Left lung (tissue), 10 donors: ENCODE measurements around the gene PRLR. TPM values are rescaled to one million over a fixed set of nuclear protein-coding genes. Genes with fewer than 3 reads are reported as not detected.
"Not testable (repeated sequence)": the region's sequence is repeated elsewhere in the genome, so short reads cannot be mapped to it uniquely, and the experiment has no call there.

ENCODE experiments used
- ATAC-seq: fragments of 200-7000 bp; cut with Tn5 transposase; one replicate; pipeline ENCODE4 v1.9.1; 2020; ENCODE audit warnings: moderate library complexity
- DNase-seq, 4 donors: peaks; one replicate each; pipeline ENCODE4 v3.0.0-alpha.2; 2013 to 2020
- H3K27ac ChIP-seq, 2 donors: fragments of 200-600 bp; sonication (generic) in 1 of 2; one replicate each; pipeline versions ENCODE4 v1.5.0 to v1.8.0; 2020 to 2021
- H3K27me3 ChIP-seq, 2 donors: fragments of 200-600 bp; sonication (generic) in 1 of 2; one replicate each; pipeline versions ENCODE4 v1.5.0 to v1.8.0; 2020 to 2021
- H3K36me3 ChIP-seq, 2 donors: fragments of 200-600 bp; sonication (generic) in 1 of 2; one replicate each; pipeline versions ENCODE4 v1.5.0 to v1.8.0; 2020 to 2021
- H3K4me1 ChIP-seq, 2 donors: fragments of 200-600 bp; one replicate each; pipeline ENCODE4 v1.8.0; 2021
- H3K4me3 ChIP-seq, 2 donors: fragments of 200-600 bp; sonication (generic) in 1 of 2; one replicate each; pipeline versions ENCODE4 v1.5.0 to v1.8.0; 2020 to 2021; ENCODE audit warnings: mild to moderate bottlenecking in 1 of 2
- H3K9me3 ChIP-seq, 2 donors: fragments of 200-600 bp; sonication (generic) in 1 of 2; one replicate each; pipeline versions ENCODE4 v1.5.0 to v1.8.0; 2020 to 2021
- intact Hi-C, 2 donors: fragments of 100-400 bp; cut with DNase I; formaldehyde crosslinking; loops; one replicate each; pipeline versions ENCODE4 v1.11.2 to v1.14.2; 2022
- polyA plus RNA-seq, 6 donors: library from polyadenylated mRNA; unstranded; fragments of 120-200 nt; gene quantifications; one replicate each; pipeline ENCODE4 v1.2.1, GENCODE V29; 2013; ENCODE audit not compliant: insufficient read length in 6 of 6
- total RNA-seq, 2 donors: library from RNA; stranded (reverse); fragmentation: NEBNext Ultra II Directional; extraction: Animal tissue kit (Norgen Biotek cat#: 25700); gene quantifications; one replicate each; pipeline ENCODE4 v1.2.1, GENCODE V29; 2021
- TF ChIP-seq, protein P1 (sequence below), 2 donors: fragments of 200-600 bp; sonication (generic) in 1 of 2; IDR thresholded peaks; one replicate each; pipeline versions ENCODE4 v1.5.0 to v1.8.0; 2021; ENCODE audit warnings: antibody characterized with exemption in 2 of 2
- donor health status: DM: no; HTN: yes; CAD: no.
- donor health status: DM: no; HTN: no; CAD: no.

The PRLR gene
- total and polyA plus RNA-seq, 8 donors, result 0.84 to 4.1 (median 2.5) TPM

DNA sequence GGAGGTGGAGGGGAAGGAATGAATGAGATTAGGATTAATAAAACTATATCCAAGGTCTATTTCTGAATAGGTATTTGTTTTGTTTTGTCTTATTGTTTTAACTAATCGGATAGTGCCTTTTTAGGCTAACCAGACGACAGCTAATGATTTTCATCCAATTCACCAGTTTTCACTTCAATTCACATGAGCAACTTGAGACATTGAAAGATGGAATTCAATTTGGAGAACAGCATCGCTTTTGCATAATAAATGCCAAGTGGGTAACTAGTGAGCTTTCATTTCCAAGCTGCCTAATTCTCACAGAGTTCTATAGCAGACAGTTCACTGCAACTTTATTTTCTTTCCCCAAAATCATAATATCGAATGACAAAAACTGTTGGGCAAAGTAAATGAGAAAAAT lies 187.5 kb downstream of the PRLR start:
- ATAC-seq, result no peak
- no peaks in the 10 kb centered on the region for H3K4me1 ChIP-seq
- DNase-seq, result no peak
- H3K36me3 ChIP-seq, result no peaks in the 10 kb centered on the region
- intact Hi-C loops, result no loop called here
- H3K9me3 ChIP-seq, result no peaks in the 10 kb centered on the region
- H3K4me3 ChIP-seq, result no peak overlapping the region
- H3K27ac ChIP-seq, result no peak overlapping the region
- H3K27me3 ChIP-seq, result peaks cover 0 to 5% of the 10 kb centered on the region in 2 donors
- TF ChIP-seq, protein P1, sequence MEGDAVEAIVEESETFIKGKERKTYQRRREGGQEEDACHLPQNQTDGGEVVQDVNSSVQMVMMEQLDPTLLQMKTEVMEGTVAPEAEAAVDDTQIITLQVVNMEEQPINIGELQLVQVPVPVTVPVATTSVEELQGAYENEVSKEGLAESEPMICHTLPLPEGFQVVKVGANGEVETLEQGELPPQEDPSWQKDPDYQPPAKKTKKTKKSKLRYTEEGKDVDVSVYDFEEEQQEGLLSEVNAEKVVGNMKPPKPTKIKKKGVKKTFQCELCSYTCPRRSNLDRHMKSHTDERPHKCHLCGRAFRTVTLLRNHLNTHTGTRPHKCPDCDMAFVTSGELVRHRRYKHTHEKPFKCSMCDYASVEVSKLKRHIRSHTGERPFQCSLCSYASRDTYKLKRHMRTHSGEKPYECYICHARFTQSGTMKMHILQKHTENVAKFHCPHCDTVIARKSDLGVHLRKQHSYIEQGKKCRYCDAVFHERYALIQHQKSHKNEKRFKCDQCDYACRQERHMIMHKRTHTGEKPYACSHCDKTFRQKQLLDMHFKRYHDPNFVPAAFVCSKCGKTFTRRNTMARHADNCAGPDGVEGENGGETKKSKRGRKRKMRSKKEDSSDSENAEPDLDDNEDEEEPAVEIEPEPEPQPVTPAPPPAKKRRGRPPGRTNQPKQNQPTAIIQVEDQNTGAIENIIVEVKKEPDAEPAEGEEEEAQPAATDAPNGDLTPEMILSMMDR (IDR thresholded peaks at IDR 0.05), result no peak

DNA sequence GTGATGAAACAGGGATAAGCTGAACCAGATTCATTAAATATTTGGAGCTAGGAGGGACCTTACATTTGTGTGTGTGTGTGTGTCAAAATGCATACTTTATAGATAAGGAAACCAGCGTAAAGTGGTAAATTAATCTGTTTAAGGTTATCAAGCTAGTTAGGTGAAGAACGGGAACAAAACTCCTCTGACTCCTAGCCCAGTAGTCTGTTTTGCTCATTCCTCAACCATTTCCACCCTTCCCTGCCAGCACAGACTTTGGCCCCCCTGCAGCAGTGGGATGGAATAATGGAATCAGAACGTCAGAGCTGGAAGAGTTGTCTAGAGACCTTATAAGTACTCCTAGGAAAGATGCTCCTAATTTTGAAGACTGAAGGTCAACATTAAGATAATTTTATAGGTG lies 189.0 kb downstream of the PRLR start:
- Histone ChIP-seq H3K27me3 (peaks cover 0 to 9% of the 10 kb centered on the region in 2 donors), H3K9me3 (no peaks in the 10 kb centered on the region), H3K4me3 (no peak overlapping the region), H3K36me3 (no peaks in the 10 kb centered on the region), H3K27ac (no peak overlapping the region), H3K4me1 (no peaks in the 10 kb centered on the region)
- TF ChIP-seq, protein P1 (IDR thresholded peaks at IDR 0.05), result no peak
- no peak for ATAC-seq
- intact Hi-C loops, result no loop called here
- no peak for DNase-seq

DNA sequence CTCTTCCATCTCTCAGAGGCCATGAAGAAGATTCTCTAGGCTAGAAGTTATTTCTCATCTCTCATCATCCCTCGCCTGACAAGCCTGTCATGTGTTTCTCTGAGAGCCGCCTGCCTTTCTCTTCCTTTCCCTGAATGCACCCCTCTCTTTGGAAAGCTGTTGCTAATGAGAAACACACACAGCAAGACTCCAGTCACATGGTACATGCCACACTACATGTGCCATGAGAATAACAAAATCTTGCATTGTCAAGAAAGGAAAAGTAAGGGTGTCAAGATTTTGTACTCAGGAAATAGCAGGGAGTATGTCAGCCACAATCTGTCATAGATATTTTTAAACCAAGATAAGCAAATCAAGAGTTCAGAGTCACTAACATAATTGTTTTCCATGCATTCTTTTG lies 191.4 kb downstream of the PRLR start:
- H3K27ac ChIP-seq, result no peak overlapping the region
- intact Hi-C loops, result no loop called here
- no peak overlapping the region for H3K4me3 ChIP-seq
- no peaks in the 10 kb centered on the region for H3K4me1 ChIP-seq
- H3K36me3 ChIP-seq, result no peaks in the 10 kb centered on the region
- DNase-seq, result no peak
- ATAC-seq, result no peak
- TF ChIP-seq, protein P1 (IDR thresholded peaks at IDR 0.05), result no peak
- no peaks in the 10 kb centered on the region for H3K9me3 ChIP-seq
- peaks cover 0 to 9% of the 10 kb centered on the region in 2 donors for H3K27me3 ChIP-seq

DNA sequence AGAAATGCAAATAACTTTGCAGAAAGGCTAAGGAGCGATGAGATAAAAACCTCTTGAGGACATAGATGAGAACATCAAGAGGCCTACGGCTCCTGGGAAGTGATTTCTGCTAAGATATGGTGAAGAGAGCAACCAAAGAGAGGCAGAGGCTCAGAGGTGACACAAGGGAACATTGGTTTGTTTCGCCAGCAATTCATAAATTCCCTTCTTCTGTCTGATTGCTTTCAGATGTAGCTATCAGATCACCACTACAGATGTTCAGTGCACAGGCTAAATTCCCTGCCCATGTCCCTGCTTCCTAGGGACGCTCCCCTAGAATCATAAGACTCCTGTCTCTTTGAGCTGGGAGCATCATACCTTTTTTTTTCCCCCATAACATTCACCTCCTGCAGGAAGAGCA lies 193.8 kb downstream of the PRLR start:
- no peak overlapping the region for H3K4me3 ChIP-seq
- TF ChIP-seq, protein P1 (IDR thresholded peaks at IDR 0.05), result no peak
- intact Hi-C loops, result no loop called here
- no peaks in the 10 kb centered on the region for H3K36me3 ChIP-seq
- DNase-seq (no peak), ATAC-seq (no peak)
- H3K27ac ChIP-seq, result no peak overlapping the region
- H3K9me3 ChIP-seq, result no peaks in the 10 kb centered on the region
- no peaks in the 10 kb centered on the region for H3K4me1 ChIP-seq
- peaks cover 0 to 6% of the 10 kb centered on the region in 2 donors for H3K27me3 ChIP-seq

DNA sequence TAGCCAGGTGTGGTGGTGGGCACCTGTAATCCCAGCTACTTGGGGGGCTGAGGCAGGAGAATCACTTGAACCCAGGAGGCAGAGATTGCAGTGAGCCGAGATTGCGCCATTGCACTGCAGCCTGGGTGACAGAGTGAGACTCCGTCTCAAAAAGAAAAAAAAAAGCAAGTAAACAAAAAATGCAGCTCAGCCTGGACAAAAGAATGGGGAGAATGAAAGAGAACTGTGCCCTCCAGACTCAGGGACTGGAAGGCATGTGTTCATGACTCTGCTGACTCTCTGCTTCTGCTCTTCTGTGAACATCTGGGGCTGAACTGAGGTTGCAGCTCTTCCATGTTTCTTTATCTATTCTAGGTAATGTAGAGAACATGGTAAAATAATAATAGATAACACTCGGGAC lies 194.4 kb downstream of the PRLR start:
- H3K27ac ChIP-seq, H3K4me3 ChIP-seq, H3K4me1 ChIP-seq, H3K27me3 ChIP-seq, ATAC-seq, H3K9me3 ChIP-seq, H3K36me3 ChIP-seq, intact Hi-C loops, DNase-seq: not testable (repeated sequence)

DNA sequence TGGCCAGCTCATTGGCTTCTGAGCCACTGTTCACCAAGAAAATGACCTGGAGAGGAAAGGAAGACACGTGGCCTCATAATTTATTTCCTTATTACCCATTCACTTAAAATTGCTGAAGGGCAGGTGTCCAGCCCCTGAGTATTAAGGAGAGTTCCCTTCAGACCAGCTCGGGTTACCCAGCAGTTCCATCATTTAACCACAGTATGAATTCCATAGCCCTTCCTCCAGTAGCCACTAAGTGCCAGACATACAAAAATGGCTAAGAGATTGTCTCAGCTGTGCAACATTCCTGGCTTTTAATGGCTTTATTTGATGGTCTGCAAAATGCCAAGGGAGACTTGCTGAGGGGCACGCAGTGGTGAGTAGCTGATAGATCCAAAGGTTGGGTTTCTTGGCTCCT lies 195.0 kb downstream of the PRLR start:
- ATAC-seq, result no peak
- intact Hi-C loops, result no loop called here

More for the DNA sequence above, 195.0 kb downstream of the PRLR start:
- Histone ChIP-seq H3K27ac (no peak overlapping the region), H3K4me3 (no peak overlapping the region), H3K27me3 (peaks cover 0 to 4% of the 10 kb centered on the region in 2 donors), H3K4me1 (no peaks in the 10 kb centered on the region), H3K9me3 (no peaks in the 10 kb centered on the region), H3K36me3 (no peaks in the 10 kb centered on the region)
- DNase-seq, result no peak
- TF ChIP-seq, protein P1 (IDR thresholded peaks at IDR 0.05), result no peak
